ENCODE data around the gene APBB1IP. TPM values are rescaled to one million over a fixed set of nuclear protein-coding genes. Genes with fewer than 3 reads are reported as not detected.
"Not testable (repeated sequence)": the region's sequence is repeated elsewhere in the genome, so short reads cannot be mapped to it uniquely, and the experiment has no call there.

APBB1IP gene
- total RNA-seq, 1 donor from 2014 or later: not detected

- H3K36me3 ChIP-seq; H3K9me3 Mint-ChIP-seq; H3K27me3 ChIP-seq; H3K9me3 ChIP-seq (ENCODE audit: low read depth); H3K27me3 Mint-ChIP-seq (ENCODE audit: insufficient read depth, low read depth); H3K4me1 ChIP-seq; H4K20me1 ChIP-seq (ENCODE audit: low read depth); DNase-seq (ENCODE audit: low spot score); H3K27ac ChIP-seq; H3F3A ChIP-seq (ENCODE audit: low read depth); H3K36me3 Mint-ChIP-seq; H3K4me2 ChIP-seq; H3K27ac Mint-ChIP-seq; H3K4me3 ChIP-seq; H2AFZ ChIP-seq (replicated peaks); H3K4me1 Mint-ChIP-seq; H3K4me3 Mint-ChIP-seq; H3K9ac ChIP-seq; H3K79me2 ChIP-seq (ENCODE audit: low read depth): not testable (repeated sequence)
- TF ChIP-seq CTCF (IDR thresholded peaks at IDR 0.05): peak; percentile 66
Measured at GRCh38 chr10:26606389-26606877, 168.3 kb downstream of the APBB1IP start.

- Mint-ChIP-seq H3K9me3 (no peaks in the 10 kb centered on the region), H3K4me1 (no peaks in the 10 kb centered on the region), H3K27me3 (ENCODE audit: insufficient read depth, low read depth) (no peaks in the 10 kb centered on the region), H3K4me3 (no peak overlapping the region), H3K36me3 (no peaks in the 10 kb centered on the region), H3K27ac (no peak overlapping the region)
- Histone ChIP-seq H3K36me3 (no peaks in the 10 kb centered on the region), H3K4me1 (no peaks in the 10 kb centered on the region), H3K9me3 (ENCODE audit: low read depth) (no peaks in the 10 kb centered on the region), H4K20me1 (ENCODE audit: low read depth) (no peaks in the 10 kb centered on the region), H3K9ac (no peak overlapping the region), H3K4me3 (no peak overlapping the region), H3K27ac (no peak overlapping the region), H3K79me2 (ENCODE audit: low read depth) (no peaks in the 10 kb centered on the region), H3K27me3 (no peaks in the 10 kb centered on the region), H3F3A (ENCODE audit: low read depth) (no peaks in the 10 kb centered on the region), H3K4me2 (no peak overlapping the region), H2AFZ (replicated peaks) (no peak overlapping the region)
- no peak for DNase-seq (ENCODE audit: low spot score)
- TF ChIP-seq CTCF (IDR thresholded peaks at IDR 0.05) (no peak), EZH2 (IDR thresholded peaks at IDR 0.05) (no peak), EZH2phosphoT487 (IDR thresholded peaks at IDR 0.05) (no peak)
Measured at GRCh38 chr10:26612151-26612915, 174.2 kb downstream of the APBB1IP start.

Small RNAs within 50 kb of the gene (small RNA-seq; reads per million reads assigned to genes)
- gene RNA5SP307: not detected

Other genes with a start within 250 kb of the APBB1IP start
- gene GAD2, start 221.6 kb upstream of the APBB1IP start, total RNA-seq (ENCODE audit: low replicate concordance): 0.41 and 0.74 TPM in 2 replicates